Measurements from ENCODE around the gene FAM117A.

The FAM117A gene

DNA sequence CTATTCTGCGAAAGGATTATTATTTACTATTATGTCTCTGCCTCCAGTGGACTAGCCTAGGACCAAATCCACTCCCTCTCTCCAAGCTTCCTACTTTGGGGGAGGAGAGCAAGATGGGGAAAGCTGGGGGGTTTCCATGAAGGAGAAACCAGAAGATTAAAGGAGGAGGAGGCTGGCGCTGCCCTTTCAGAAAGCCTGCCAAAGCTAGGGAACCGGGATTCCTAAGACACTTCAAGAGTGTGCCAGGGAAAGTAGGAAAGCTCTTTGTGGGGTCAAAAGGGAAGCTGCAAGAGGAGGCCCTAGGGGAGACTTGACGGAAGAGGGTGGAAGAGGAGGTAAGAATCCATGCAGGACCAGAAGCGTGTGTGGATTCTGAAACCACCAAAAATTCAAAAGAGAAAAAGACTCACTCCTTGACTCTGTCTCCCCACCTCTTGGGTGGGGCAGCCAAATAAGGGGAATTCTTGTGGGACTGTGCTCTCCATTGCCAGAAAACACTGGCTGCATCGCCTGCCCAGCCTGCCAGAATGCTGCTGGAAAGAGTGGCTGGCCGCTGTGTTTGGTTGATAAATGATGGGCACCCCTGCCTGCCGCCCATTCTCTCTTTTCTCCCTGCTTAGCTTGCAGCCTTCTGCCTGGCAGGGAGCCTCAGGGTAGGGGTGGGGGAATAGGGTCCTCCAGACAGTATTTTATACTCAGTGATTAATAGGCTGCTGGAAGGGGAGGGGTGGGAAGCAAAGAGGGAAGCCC, 12.8 kb upstream of the FAM117A start (continued):
- no peak for TF ChIP-seq ZNF146 (tag by site-specific recombination; IDR thresholded peaks at IDR 0.05)
- no peak for TF ChIP-seq ZNF585B (tag by site-specific recombination; IDR thresholded peaks at IDR 0.05)
- TF ChIP-seq ZNF626 (tag by site-specific recombination; IDR thresholded peaks at IDR 0.05) = no peak

DNA sequence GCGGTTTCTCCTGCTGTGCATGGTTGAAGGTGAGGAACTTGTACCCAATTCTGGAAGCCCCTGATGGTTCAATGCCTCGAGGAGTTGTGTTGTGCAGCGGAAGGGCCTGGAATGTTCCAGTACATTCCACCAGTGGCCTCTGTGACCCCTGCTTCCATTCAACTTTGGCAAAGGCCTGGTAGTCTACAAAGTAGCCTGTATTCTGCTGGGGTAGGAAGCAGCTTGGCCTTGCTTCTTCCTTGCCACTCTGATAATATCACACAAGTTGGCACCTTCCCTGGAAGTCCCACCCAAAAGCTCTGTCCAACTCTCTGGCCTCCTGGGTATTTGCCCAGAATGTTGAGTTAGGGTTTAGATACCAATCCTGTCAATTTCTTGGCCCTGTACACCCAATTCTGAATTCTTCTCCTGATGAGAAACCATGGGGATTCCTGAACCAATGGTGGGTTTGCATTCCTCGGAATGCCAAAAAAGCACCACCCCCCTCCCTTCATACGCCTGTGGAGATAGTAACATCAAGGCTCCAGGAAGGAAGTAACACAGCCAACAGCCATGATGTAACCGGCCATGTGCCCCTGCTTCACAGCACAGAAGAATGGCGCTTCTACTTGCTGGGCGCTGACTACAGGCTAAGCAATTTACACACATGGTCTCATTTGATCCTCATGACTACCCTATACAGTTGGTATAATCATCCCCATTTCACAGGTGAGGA, 11.8 kb upstream of the FAM117A start:
- POLR2A ChIA-PET = interaction anchor here (1.6 to 3.4 kb wide), 3 partner anchors 12 to 68 kb away, joined by 3 to 20 read pairs (median 11); partner anchors contain the start of genes FAM117A, KAT7 and SLC35B1
- H3K36me3 ChIP-seq (ENCODE audit: control insufficient read depth in 2 of 2, insufficient read depth in 1 of 2, low read length in 2 of 2) = no peaks in the 10 kb centered on the region

DNA sequence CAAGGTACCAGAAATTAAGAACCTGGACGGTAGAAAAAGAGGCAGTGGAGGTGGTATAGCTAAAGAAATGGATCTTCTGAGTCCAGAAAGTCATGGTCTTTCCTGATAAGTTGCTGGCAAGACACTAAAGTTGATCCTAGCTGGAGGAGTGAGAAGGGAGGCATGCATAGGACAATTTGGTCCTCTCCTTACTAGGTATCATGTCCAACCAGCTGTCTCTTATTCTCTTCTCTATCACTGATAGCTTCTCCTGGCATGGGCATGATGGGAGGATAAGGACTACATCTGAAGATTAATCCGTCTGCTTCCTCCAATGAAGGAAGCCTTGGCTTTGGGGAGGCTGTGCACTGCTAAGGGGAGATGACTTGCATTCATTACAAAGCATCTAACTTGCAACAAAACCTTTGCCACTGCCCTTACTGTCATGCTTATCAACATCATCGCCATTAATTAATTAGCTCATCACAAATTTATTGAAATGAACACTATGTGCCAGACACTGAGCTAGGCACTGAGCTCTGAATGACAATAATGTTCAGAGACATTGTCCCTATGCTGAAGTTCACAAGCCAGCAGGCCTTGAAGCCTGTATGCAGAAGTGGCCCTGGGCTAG, 3.1 kb upstream of the FAM117A start:
- Histone ChIP-seq H3K36me3 (ENCODE audit: control insufficient read depth in 2 of 2, insufficient read depth in 1 of 2, low read length in 2 of 2) (no peaks in the 10 kb centered on the region), H3K27ac (ENCODE audit: extremely low read depth, low read depth, low read length) (no peak overlapping the region), H3K4me3 (ENCODE audit: low read depth, low read length) (no peak overlapping the region), H3K4me1 (ENCODE audit: control insufficient read depth, insufficient read depth, low read length) (peaks cover 6% of the 10 kb centered on the region; the same call in 1 of the 2 replicates), H3K9me3 (ENCODE audit: control insufficient read depth, insufficient read depth, low read depth, low read length) (no peaks in the 10 kb centered on the region)
- ChIA-PET CTCF (interaction anchor here (0.8 to 1.2 kb wide), 3 partner anchors 11 to 359 kb away, joined by 3 to 4 read pairs (median 3); no protein-coding TSS in a partner anchor), POLR2A (interaction anchor here (0.7 kb wide), 1 partner anchor 90 kb away, joined by 3 read pairs; no protein-coding TSS in a partner anchor)
- TF ChIP-seq ZFP3 (tag by site-specific recombination; IDR thresholded peaks at IDR 0.05; ENCODE audit: low read depth) (no peak), WT1 (tag by site-specific recombination; IDR thresholded peaks at IDR 0.05) (no peak), SCRT2 (tag by site-specific recombination; IDR thresholded peaks at IDR 0.05) (no peak), ZNF701 (tag by site-specific recombination; IDR thresholded peaks at IDR 0.05) (no peak), ZNF561 (tag by site-specific recombination; IDR thresholded peaks at IDR 0.05; ENCODE audit: borderline replicate concordance) (no peak), ZNF19 (tag by site-specific recombination; IDR thresholded peaks at IDR 0.05; ENCODE audit: low read depth) (no peak), ZNF114 (tag by site-specific recombination; IDR thresholded peaks at IDR 0.05) (no peak), ZXDB (tag by site-specific recombination; IDR thresholded peaks at IDR 0.05) (no peak), ZNF768 (tag by site-specific recombination; IDR thresholded peaks at IDR 0.05) (no peak), PRDM1 (tag by site-specific recombination; IDR thresholded peaks at IDR 0.05) (no peak), ZNF830 (tag by site-specific recombination; IDR thresholded peaks at IDR 0.05; ENCODE audit: low read depth) (no peak), ZNF624 (tag by site-specific recombination; IDR thresholded peaks at IDR 0.05) (no peak), BCL11A (tag by site-specific recombination; IDR thresholded peaks at IDR 0.05; ENCODE audit: low read depth) (no peak)
- TF ChIP-seq, protein P1, sequence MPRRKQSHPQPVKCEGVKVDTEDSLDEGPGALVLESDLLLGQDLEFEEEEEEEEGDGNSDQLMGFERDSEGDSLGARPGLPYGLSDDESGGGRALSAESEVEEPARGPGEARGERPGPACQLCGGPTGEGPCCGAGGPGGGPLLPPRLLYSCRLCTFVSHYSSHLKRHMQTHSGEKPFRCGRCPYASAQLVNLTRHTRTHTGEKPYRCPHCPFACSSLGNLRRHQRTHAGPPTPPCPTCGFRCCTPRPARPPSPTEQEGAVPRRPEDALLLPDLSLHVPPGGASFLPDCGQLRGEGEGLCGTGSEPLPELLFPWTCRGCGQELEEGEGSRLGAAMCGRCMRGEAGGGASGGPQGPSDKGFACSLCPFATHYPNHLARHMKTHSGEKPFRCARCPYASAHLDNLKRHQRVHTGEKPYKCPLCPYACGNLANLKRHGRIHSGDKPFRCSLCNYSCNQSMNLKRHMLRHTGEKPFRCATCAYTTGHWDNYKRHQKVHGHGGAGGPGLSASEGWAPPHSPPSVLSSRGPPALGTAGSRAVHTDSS (tag by site-specific recombination; IDR thresholded peaks at IDR 0.05) = no peak
- TF ChIP-seq, protein P2, sequence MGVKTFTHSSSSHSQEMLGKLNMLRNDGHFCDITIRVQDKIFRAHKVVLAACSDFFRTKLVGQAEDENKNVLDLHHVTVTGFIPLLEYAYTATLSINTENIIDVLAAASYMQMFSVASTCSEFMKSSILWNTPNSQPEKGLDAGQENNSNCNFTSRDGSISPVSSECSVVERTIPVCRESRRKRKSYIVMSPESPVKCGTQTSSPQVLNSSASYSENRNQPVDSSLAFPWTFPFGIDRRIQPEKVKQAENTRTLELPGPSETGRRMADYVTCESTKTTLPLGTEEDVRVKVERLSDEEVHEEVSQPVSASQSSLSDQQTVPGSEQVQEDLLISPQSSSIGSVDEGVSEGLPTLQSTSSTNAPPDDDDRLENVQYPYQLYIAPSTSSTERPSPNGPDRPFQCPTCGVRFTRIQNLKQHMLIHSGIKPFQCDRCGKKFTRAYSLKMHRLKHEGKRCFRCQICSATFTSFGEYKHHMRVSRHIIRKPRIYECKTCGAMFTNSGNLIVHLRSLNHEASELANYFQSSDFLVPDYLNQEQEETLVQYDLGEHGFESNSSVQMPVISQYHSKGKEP (tag by site-specific recombination; IDR thresholded peaks at IDR 0.05) = no peak
- TF ChIP-seq, protein P3, sequence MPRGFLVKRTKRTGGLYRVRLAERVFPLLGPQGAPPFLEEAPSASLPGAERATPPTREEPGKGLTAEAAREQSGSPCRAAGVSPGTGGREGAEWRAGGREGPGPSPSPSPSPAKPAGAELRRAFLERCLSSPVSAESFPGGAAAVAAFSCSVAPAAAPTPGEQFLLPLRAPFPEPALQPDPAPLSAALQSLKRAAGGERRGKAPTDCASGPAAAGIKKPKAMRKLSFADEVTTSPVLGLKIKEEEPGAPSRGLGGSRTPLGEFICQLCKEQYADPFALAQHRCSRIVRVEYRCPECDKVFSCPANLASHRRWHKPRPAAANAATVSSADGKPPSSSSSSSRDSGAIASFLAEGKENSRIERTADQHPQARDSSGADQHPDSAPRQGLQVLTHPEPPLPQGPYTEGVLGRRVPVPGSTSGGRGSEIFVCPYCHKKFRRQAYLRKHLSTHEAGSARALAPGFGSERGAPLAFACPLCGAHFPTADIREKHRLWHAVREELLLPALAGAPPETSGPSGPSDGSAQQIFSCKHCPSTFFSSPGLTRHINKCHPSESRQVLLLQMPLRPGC (tag by site-specific recombination; IDR thresholded peaks at IDR 0.05) = no peak
- TF ChIP-seq, protein P4, sequence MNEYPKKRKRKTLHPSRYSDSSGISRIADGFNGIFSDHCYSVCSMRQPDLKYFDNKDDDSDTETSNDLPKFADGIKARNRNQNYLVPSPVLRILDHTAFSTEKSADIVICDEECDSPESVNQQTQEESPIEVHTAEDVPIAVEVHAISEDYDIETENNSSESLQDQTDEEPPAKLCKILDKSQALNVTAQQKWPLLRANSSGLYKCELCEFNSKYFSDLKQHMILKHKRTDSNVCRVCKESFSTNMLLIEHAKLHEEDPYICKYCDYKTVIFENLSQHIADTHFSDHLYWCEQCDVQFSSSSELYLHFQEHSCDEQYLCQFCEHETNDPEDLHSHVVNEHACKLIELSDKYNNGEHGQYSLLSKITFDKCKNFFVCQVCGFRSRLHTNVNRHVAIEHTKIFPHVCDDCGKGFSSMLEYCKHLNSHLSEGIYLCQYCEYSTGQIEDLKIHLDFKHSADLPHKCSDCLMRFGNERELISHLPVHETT (tag by site-specific recombination; IDR thresholded peaks at IDR 0.05) = no peak

More for the DNA sequence above, 11.8 kb upstream of the FAM117A start:
- CTCF ChIA-PET = interaction anchor here (1.8 kb wide), 1 partner anchor 67 kb away, joined by 9 read pairs; the partner anchor contains the start of gene SLC35B1
- H3K4me1 ChIP-seq (ENCODE audit: control insufficient read depth, insufficient read depth, low read length) = no peaks in the 10 kb centered on the region
- H3K27ac ChIP-seq (ENCODE audit: extremely low read depth, low read depth, low read length) = no peak overlapping the region
- H3K4me3 ChIP-seq (ENCODE audit: low read depth, low read length) = no peak overlapping the region
- TF ChIP-seq ZNF2 (tag by site-specific recombination; IDR thresholded peaks at IDR 0.05) (no peak), ZNF248 (tag by site-specific recombination; IDR thresholded peaks at IDR 0.05) (no peak), SP2 (tag by site-specific recombination; IDR thresholded peaks at IDR 0.05) (no peak), ZNF626 (tag by site-specific recombination; IDR thresholded peaks at IDR 0.05) (no peak)
- H3K9me3 ChIP-seq (ENCODE audit: control insufficient read depth, insufficient read depth, low read depth, low read length) = no peaks in the 10 kb centered on the region
